CD4-positive, alpha-beta T cell treated with Interleukin-2 at 100 ng/mL for 4 hours (primary cell): ENCODE data around the gene PPP2R3A.
A peak's percentile ranks its signal among the peaks of the same experiment; 100 is the strongest.
"Not testable (repeated sequence)": the region's sequence is repeated elsewhere in the genome, so short reads cannot be mapped to it uniquely, and the experiment has no call there.

Experiments used
- DNase-seq: peaks from one replicate; pipeline ENCODE4 v3.0.0-alpha.2; 2020; ENCODE audit warnings: low spot score

The PPP2R3A gene

GRCh38 chr3:136083641-136084382 is 118.3 kb downstream of the PPP2R3A start:
- not testable (repeated sequence) for DNase-seq

GRCh38 chr3:136085067-136085466 is 119.5 kb downstream of the PPP2R3A start:
- DNase-seq, result not testable (repeated sequence)

GRCh38 chr3:136093771-136094170 is 128.2 kb downstream of the PPP2R3A start:
- DNase-seq, result no peak

GRCh38 chr3:136105044-136105443 is 139.5 kb downstream of the PPP2R3A start:
- DNase-seq, result no peak

- DNase-seq, result no peak
Observed at GRCh38 chr3:136106101-136106500, 140.6 kb downstream of the PPP2R3A start.

GRCh38 chr3:136109499-136109898 is 144.0 kb downstream of the PPP2R3A start:
- no peak for DNase-seq

- DNase-seq, result no peak
Observed at GRCh38 chr3:136110481-136110880, 145.0 kb downstream of the PPP2R3A start.

GRCh38 chr3:136114421-136114820 is 148.9 kb downstream of the PPP2R3A start:
- DNase-seq, result no peak

- DNase-seq, result not testable (repeated sequence)
Observed at GRCh38 chr3:136119332-136119731, 153.8 kb downstream of the PPP2R3A start.

- not testable (repeated sequence) for DNase-seq
Observed at GRCh38 chr3:136119783-136120182, 154.3 kb downstream of the PPP2R3A start.

GRCh38 chr3:136120373-136121348 is 155.1 kb downstream of the PPP2R3A start:
- DNase-seq, result no peak

GRCh38 chr3:136122006-136122405 is 156.5 kb downstream of the PPP2R3A start:
- no peak for DNase-seq

GRCh38 chr3:136131647-136132046 is 166.1 kb downstream of the PPP2R3A start:
- not testable (repeated sequence) for DNase-seq

GRCh38 chr3:136134091-136134490 is 168.6 kb downstream of the PPP2R3A start:
- DNase-seq, result no peak

- no peak for DNase-seq
Observed at GRCh38 chr3:136135039-136135802, 169.7 kb downstream of the PPP2R3A start.

- DNase-seq, result no peak
Observed at GRCh38 chr3:136136454-136136853, 170.9 kb downstream of the PPP2R3A start.

- DNase-seq, result no peak
Observed at GRCh38 chr3:136141291-136141785, 175.8 kb downstream of the PPP2R3A start.

GRCh38 chr3:136141891-136142290 is 176.4 kb downstream of the PPP2R3A start:
- DNase-seq, result no peak

- peak; percentile 39 for DNase-seq
Observed at GRCh38 chr3:136142592-136142991, 177.1 kb downstream of the PPP2R3A start.

GRCh38 chr3:136144397-136144796 is 178.9 kb downstream of the PPP2R3A start:
- not testable (repeated sequence) for DNase-seq

- DNase-seq, result no peak
Observed at GRCh38 chr3:136146981-136147729, 181.6 kb downstream of the PPP2R3A start.
